Thoracic aorta (tissue), 2 donors: Measurements from ENCODE around the gene CBLN4. TPM values are rescaled to one million over a fixed set of nuclear protein-coding genes. Genes with fewer than 3 reads are reported as not detected.

Experiments
- ATAC-seq: fragments of 150-250 bp; one replicate; pipeline ENCODE4 v1.8.0; 2017; ENCODE audit warnings: low read depth; ENCODE audit not compliant: insufficient number of reproducible peaks, low FRiP score
- DNase-seq: peaks from one replicate; pipeline ENCODE4 v3.0.0-alpha.2; 2020; ENCODE audit warnings: low spot score
- H3K27ac ChIP-seq, 2 donors: fragments of 200-600 bp; sonication (generic); 1 replicate in 1 of 2; 2 replicates in 1 of 2; pipeline ENCODE4 v1.5.1; 2016; ENCODE audit warnings: mild to moderate bottlenecking in 2 of 2, moderate library complexity in 2 of 2
- H3K27me3 ChIP-seq: fragments of 200-600 bp; sonication (generic); replicated peaks from 2 replicates; pipeline ENCODE4 v1.6.0; 2016; ENCODE audit warnings: mild to moderate bottlenecking; ENCODE audit not compliant: insufficient read depth
- H3K36me3 ChIP-seq: fragments of 200-600 bp; sonication (generic); one replicate; pipeline ENCODE4 v1.5.1; 2016
- H3K4me1 ChIP-seq, 2 donors: fragments of 200-600 bp; sonication (generic); 1 replicate in 1 of 2; 2 replicates in 1 of 2; pipeline versions ENCODE4 v1.5.1 to v1.6.0; 2016; ENCODE audit warnings: low read depth in 2 of 2, mild to moderate bottlenecking in 1 of 2; ENCODE audit not compliant: control insufficient read depth in 1 of 2
- H3K4me3 ChIP-seq: fragments of 200-600 bp; sonication (generic); 2 replicates; pipeline ENCODE4 v1.5.1; 2016; ENCODE audit warnings: mild to moderate bottlenecking
- H3K9me3 ChIP-seq: fragments of 200-600 bp; sonication (generic); 2 replicates; pipeline ENCODE4 v1.5.1; 2016
- total RNA-seq, 2 donors: library from RNA; depleted of rRNA; stranded (reverse); fragments of >200 nt; gene quantifications; one replicate each; pipeline versions ENCODE4 v1.1.0 to v1.2.3, GENCODE V29; 2016
- TF ChIP-seq, protein P1 (sequence below): fragments of 200-600 bp; sonication (generic); IDR thresholded peaks from one replicate; pipeline ENCODE4 v1.5.1; 2019; ENCODE audit warnings: antibody characterized with exemption

Gene CBLN4
- not detected for total RNA-seq

DNA sequence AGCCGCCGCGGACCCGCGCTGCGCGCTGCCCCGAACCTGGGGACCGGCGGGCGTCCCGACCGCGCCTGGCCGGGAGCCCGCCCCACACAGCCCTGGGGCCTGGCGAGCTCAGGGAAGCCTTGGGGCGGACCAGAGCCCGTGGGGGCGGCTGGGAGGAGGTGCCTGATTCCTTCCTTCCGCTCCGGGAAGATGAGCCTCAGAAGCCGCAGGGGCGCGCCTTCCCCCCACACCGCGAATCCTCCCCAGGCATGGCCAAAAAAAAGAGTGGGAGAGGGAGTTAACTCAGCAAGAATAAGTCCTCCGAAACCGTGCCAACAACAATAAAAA is at the start of gene CBLN4:
Gene CBLN4 (minus strand): TSS at position 131 of the 327 bp plus-strand sequence. CDS start 1,348 bp downstream, outside the sequence.
- Histone ChIP-seq H3K4me3 (no peak within 1 kb of the TSS), H3K9me3 (no peaks in the 10 kb centered on the region), H3K27ac (no peak within 1 kb of the TSS), H3K36me3 (no peaks in the 10 kb centered on the region), H3K27me3 (peaks cover 6% of the 10 kb centered on the region), H3K4me1 (no peaks in the 10 kb centered on the region)
- no peak for DNase-seq
- TF ChIP-seq, protein P1, sequence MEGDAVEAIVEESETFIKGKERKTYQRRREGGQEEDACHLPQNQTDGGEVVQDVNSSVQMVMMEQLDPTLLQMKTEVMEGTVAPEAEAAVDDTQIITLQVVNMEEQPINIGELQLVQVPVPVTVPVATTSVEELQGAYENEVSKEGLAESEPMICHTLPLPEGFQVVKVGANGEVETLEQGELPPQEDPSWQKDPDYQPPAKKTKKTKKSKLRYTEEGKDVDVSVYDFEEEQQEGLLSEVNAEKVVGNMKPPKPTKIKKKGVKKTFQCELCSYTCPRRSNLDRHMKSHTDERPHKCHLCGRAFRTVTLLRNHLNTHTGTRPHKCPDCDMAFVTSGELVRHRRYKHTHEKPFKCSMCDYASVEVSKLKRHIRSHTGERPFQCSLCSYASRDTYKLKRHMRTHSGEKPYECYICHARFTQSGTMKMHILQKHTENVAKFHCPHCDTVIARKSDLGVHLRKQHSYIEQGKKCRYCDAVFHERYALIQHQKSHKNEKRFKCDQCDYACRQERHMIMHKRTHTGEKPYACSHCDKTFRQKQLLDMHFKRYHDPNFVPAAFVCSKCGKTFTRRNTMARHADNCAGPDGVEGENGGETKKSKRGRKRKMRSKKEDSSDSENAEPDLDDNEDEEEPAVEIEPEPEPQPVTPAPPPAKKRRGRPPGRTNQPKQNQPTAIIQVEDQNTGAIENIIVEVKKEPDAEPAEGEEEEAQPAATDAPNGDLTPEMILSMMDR, result no peak
- no peak for ATAC-seq

DNA sequence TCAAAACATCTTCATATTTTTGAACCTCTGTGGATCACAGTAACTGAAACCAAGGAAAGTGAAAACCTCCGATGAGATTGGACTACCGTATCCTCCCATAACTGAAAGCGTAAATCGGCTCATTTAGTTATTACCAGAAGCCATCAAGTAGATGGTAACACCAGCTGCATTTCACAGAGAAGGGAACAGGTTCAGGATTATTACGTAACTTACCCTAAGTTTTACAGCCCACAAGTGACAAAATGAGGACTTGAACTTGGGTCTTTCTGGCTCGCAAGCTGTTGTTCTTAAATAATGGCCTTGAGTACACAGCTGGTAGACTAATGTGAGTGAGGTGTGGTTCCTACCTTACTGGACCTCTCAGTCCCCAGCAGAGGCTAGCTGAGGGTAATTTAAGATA is 37.9 kb upstream of the CBLN4 start:
- Histone ChIP-seq H3K36me3 (no peaks in the 10 kb centered on the region), H3K27ac (no peak overlapping the region), H3K4me3 (no peak overlapping the region), H3K9me3 (no peaks in the 10 kb centered on the region), H3K4me1 (no peaks in the 10 kb centered on the region), H3K27me3 (no peaks in the 10 kb centered on the region)
- DNase-seq, result no peak
- TF ChIP-seq, protein P1, result no peak
- ATAC-seq, result no peak

DNA sequence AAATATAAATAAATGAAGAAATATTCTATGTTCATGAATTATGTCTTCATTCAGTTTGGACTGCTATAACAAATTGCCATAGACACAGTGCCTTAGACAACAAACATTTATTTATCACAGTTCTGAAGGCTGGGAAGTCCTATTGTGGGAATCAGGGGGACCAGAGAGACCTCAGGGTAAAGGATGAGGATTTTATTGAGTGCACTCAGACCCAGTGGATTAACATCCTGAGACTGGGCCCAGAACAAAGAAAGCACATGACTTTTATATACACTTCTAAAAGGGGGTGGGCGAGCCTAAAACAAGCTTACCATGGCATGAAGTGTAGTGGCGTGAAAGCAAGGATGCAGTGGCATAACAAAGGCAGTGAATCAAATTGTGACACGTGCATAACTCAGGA is 26.9 kb upstream of the CBLN4 start:
- no peak overlapping the region for H3K27ac ChIP-seq
- TF ChIP-seq, protein P1, result no peak
- no peaks in the 10 kb centered on the region for H3K4me1 ChIP-seq
- no peaks in the 10 kb centered on the region for H3K27me3 ChIP-seq
- ATAC-seq, result no peak
- H3K36me3 ChIP-seq, result no peaks in the 10 kb centered on the region
- peaks cover 16% of the 10 kb centered on the region for H3K9me3 ChIP-seq
- no peak overlapping the region for H3K4me3 ChIP-seq
- DNase-seq, result no peak

DNA sequence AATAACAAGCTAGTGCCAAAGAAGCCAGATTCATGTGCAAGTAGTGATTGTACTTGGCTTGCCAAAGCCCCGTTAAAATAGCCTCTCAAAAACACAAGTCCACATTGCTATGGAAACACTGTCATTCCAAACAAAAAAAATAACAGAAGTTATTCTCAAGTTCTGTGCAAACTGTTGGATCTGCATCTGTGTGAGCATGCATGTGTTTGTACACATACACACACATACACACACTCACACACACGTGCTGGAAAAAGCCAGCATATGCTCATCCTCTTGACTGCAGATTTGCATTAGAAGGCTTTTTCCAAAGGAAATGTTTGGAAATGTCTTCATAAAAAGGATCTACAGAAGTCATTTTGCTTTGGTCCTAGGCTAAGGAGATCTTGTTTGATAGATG is 13.4 kb upstream of the CBLN4 start:
- ATAC-seq (no peak), DNase-seq (no peak)
- Histone ChIP-seq H3K4me3 (no peak overlapping the region), H3K4me1 (no peaks in the 10 kb centered on the region), H3K9me3 (no peaks in the 10 kb centered on the region), H3K27me3 (no peaks in the 10 kb centered on the region), H3K27ac (no peak overlapping the region), H3K36me3 (no peaks in the 10 kb centered on the region)
- TF ChIP-seq, protein P1, result no peak

DNA sequence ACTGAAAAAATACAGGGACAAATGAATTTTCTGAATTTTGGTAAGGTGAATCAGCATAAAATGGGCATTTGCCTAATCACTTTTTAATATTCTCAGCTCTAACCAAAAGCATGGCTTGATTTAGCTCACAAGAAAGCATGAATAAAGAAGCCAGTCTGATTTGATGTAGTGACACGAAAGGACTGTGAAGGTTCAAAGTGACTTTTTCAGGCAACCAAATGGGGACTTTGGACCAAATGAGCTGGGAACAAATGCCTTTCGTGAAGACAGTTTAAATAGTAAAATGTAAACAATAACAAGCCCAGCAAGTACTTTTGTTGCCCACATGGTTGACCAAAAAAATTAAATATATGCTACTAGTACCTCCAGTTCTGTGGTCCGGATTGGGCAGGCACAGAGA is 12.9 kb upstream of the CBLN4 start:
- Histone ChIP-seq H3K4me3 (no peak overlapping the region), H3K27me3 (no peaks in the 10 kb centered on the region), H3K4me1 (no peaks in the 10 kb centered on the region), H3K36me3 (no peaks in the 10 kb centered on the region), H3K9me3 (no peaks in the 10 kb centered on the region), H3K27ac (no peak overlapping the region)
- TF ChIP-seq, protein P1, result no peak
- no peak for ATAC-seq
- DNase-seq, result no peak
